ENCODE data around the gene TCF7L1.
"Not testable (repeated sequence)": the region's sequence is repeated elsewhere in the genome, so short reads cannot be mapped to it uniquely, and the experiment has no call there.

The TCF7L1 gene

GRCh38 chr2:85133751-85134254 is 611 bp downstream of the TCF7L1 start:
- peak; percentile 42 for DNase-seq

DNA sequence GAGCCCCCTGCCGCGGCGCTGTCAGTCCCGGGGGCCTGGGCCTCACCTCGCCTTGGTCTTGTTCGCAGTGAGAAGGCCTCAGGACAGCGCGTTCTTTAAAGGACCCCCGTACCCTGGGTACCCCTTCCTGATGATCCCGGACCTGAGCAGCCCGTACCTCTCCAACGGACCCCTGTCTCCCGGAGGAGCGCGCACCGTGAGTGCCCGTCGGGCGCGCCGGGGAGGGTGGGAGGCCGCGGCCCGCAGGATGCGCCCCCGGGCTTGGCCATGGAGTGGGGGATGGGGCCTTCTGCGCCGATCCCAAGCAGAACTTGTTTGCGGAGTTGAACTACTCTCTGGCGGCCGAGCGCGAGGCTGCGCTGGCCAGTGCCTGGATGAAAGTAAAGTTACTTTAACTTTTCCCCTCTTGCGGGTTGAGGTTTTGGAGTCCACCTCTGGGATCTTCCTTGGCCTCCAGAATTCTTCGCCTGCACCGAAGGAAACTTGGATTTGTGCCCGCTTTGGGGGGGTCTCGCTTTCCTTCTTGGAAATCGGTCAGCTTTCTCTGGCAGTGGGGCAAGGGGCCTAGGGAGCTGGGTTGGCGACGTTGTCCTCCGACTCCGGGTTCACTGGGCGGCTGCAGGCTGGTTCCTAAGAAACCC is 1.2 kb downstream of the TCF7L1 start:
- DNase-seq, result peak; percentile 33

GRCh38 chr2:85134896-85135659 is 1.9 kb downstream of the TCF7L1 start:
- peak; percentile 5 for DNase-seq

DNA sequence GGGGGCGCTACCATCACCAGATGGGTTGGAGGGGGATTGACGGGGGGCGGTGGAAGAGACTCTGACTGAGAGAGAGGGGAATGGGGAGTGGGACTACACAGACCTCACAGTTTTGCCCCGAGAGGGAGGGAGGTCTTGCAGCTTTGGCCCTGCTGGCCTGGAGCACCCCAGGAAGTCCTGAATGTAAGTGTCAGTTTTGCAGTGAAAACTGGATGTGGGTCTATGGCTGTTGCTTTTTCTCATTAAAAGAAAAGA is 2.4 kb downstream of the TCF7L1 start:
- no peak for DNase-seq

- DNase-seq, result no peak
Measured at GRCh38 chr2:85137156-85137555, 4.0 kb downstream of the TCF7L1 start.

GRCh38 chr2:85143463-85144082 is 10.4 kb downstream of the TCF7L1 start:
- DNase-seq, result no peak

DNA sequence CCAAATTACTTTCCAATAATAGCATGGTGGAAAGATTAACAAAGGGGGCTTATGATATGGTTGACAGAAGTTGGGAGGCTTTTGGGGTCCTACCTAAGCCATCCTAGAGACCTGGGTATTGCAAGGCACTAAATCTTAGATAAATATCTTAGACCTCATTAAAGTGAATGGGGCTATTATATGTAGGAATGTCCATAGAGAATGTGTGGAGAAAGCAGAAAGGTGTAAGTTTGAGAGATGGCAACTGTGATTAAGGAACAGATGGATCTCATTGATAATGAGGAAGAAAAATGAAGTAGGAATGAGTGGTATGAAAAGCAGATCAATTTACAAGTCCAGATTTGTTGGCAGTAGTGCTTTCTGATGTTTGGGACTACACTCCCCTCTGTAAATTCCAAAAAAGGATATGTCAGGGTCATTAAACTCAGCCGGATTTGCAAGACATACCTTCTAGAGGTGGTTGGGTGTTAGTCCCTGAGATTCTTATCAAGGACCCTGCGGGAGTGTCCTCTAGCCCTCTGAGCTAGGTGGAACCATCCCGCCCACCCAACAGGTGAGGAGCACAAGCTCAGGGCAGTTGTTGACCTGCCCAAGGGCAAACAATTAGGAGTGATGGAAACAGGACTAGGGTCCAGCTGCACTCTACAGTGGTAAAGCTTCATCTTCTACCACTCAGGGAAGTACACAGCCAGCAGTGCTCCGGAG is 12.1 kb downstream of the TCF7L1 start:
- no peak for DNase-seq

DNA sequence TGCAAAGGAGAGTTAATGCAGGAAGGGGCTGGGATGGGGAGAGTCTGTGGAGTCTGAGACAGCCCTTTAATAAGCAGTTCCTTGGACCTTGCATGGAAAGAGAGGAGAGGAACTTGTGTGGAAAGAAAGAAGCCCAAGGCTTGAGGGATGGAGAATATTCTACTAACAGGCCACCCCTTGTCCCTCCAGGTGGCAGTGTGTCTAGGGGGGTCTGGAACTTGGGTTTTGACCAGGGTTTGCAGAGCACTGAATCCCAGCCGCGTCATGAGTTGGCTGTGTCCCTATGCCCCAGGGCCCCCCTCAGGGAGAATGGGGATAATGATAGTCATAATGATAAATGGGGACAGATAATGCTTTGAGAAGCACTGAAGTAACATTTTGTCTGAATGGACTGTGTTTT is 15.0 kb downstream of the TCF7L1 start:
- no peak for DNase-seq

GRCh38 chr2:85151026-85151425 is 17.8 kb downstream of the TCF7L1 start:
- DNase-seq, result no peak

GRCh38 chr2:85152895-85153294 is 19.7 kb downstream of the TCF7L1 start:
- no peak for DNase-seq

GRCh38 chr2:85154048-85154753 is 21.0 kb downstream of the TCF7L1 start:
- DNase-seq, result no peak

- DNase-seq, result not testable (repeated sequence)
Measured at GRCh38 chr2:85155082-85155481, 21.9 kb downstream of the TCF7L1 start.

- no peak for DNase-seq
Measured at GRCh38 chr2:85156153-85156552, 23.0 kb downstream of the TCF7L1 start.

DNA sequence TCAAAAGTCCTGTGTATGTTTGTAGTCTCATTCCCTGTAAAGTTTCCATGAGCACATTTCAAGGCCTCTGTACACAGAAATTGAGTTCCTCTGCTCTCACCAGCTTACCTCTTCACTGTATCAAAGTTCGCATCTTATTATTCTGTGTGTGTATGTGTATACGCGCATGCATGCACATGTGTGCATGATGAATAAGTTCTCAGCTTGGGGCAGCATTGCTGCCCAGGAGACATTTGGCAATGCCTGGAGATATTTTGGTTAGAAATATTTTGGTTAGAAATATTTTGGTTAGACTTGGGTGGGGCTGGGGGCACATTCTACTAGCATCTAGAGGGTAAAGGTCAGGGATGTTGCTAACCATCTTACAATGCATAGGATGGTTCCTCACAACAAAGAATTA is 23.4 kb downstream of the TCF7L1 start:
- no peak for DNase-seq

- DNase-seq, result no peak
Measured at GRCh38 chr2:85157345-85157744, 24.2 kb downstream of the TCF7L1 start.

DNA sequence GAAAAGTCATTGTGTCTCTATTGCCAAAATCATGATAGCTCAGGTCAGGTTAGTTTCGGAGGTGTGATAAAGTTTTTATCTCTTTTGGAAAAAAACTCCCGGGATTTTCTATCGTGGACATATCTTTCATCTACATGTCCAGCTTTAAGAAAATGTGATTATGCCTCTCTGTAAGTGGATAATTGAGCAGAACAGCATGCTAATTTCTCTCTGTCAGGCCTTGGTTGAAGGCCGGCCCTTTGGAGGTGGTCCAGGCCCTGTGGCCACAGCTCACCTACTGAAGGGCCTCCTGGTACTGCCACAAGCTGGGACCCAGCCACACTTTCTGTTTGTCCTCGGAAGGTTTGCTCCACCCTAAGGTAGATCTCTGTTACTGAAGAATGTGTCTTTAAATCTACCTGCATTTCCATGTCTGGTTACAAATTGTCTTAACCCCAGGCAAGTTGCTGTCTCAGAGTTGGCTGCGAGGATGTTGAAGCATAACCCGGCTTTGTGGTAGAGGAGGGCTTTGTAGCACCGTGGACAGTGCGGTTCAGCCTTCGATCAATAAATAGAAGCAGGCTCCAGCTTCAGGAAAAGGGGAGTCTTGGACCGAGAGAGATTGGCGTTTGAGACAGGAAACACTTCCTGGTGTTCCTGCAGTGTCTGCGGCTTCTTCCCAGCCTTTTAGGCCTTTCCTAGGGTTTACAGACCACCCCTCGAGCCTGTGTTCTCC is 25.5 kb downstream of the TCF7L1 start:
- DNase-seq, result no peak

DNA sequence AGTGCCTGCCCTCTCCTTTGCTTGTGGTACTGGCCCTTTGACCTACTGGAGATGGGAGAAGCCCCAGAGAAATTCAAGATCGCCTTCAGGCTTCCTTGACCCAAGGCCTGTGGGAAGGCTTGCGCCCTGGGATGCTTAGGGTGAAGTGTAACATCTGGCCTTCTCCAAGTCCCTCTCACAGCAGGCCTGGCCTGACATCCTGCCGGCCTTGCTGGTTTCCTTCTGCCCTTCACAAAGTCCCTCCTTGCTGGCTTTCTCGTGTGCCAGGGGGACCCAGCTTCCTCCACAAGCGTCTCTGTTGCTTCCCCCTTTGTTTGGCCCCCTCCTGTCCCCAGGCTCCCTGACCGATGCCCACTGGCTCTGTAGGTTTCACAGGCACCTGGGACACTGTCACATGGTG is 26.4 kb downstream of the TCF7L1 start:
- DNase-seq, result no peak

- no peak for DNase-seq
Measured at GRCh38 chr2:85160966-85161960, 28.1 kb downstream of the TCF7L1 start.

DNA sequence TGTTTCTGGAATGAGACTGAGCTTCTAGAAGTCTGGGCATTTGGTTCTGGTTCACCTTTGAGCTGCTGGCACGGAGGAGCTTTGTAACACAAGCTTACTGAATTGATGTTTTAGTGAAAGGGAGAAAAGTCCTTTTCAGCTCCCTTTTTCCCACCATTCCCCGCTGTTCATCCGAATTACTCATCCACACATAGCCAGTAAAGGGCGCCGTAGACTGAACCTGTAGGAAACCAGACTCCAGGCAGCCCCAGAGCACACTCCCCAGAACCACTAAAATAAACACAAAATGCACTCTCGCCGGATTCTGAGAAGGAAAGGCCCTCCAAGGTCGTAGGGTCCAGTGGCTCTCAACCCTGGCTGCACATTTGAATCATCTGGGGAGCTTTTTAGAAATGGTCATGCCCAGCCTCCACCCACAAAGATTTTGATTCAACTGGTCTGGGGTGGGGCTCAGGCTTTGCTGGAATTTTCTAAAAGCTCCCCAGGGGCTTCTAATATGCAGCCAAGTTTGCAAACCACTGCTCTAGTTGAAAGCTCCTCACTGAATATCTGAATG is 29.6 kb downstream of the TCF7L1 start:
- no peak for DNase-seq

DNA sequence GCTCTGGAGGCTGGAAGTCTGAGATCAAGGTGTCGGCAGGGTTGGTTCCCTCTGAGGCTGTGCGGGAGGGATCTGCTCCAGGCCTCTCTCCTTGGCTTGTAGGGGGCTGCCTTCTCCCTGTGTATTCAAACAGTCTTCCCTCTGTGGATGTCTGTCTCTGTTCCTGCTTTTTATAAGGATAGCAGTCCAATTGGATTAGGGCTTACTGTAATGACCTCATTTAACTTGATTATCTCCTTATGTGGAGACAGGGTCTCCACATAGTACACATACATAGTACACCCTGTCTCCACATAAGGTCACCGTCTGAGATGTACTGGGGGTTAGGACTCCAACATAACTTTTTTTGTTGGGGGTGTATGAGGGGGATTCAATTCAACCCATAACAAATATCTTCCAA is 30.5 kb downstream of the TCF7L1 start:
- DNase-seq, result no peak

DNA sequence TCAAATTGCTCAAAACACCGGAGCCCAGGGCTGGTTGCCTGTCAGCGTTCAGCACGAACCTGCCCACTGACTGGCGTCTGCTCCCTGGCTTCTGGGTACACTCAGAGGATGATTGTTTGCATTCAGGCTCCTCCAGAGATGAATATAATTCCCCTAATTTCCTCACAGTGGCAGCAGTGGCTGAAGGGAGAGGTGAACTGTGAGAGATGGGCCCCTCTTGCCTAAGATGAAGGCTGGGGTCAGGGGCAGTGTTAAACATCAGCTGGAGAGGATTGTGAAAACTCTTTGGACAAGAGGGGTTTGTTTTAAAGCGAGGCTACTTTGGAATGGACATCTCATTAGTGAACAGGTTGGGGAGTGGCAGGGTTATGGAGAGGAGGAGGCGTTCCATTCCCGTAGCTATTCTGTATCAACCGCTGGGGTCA is 31.0 kb downstream of the TCF7L1 start:
- no peak for DNase-seq

Measured in stimulated activated CD4-positive, alpha-beta T cell treated with anti-CD3 and anti-CD28 coated beads, Interleukin-15, amount 100 ng/mL, for 24 hours (primary cell).